Osteoblast (primary cell): Measurements from ENCODE around the gene BRCA2. TPM values are rescaled to one million over a fixed set of nuclear protein-coding genes. Genes with fewer than 3 reads are reported as not detected.

Source experiments
- DNase-seq: peaks from one replicate; pipeline ENCODE4 v3.0.0; 2011; ENCODE audit warnings: low spot score, mixed read lengths; ENCODE audit not compliant: insufficient read length; ENCODE audit errors: missing footprints
- H2AFZ ChIP-seq: 2 replicates; pipeline ENCODE4 v1.6.0; 2011; ENCODE audit warnings: mild to moderate bottlenecking, low read length
- H3K27ac ChIP-seq: 2 replicates; pipeline ENCODE4 v1.5.1; 2011; ENCODE audit warnings: mild to moderate bottlenecking, low read depth, low read length, moderate library complexity
- H3K27me3 ChIP-seq: 2 replicates; pipeline ENCODE4 v1.6.0; 2012; ENCODE audit warnings: mild to moderate bottlenecking, control low read depth, inconsistent platforms, low read length, moderate library complexity; ENCODE audit not compliant: insufficient read depth
- H3K36me3 ChIP-seq: 2 replicates; pipeline ENCODE4 v1.5.1; 2011; ENCODE audit warnings: mild to moderate bottlenecking, low read length, control low read depth, moderate library complexity; ENCODE audit not compliant: insufficient read depth
- H3K4me1 ChIP-seq: 2 replicates; pipeline ENCODE4 v1.5.1; 2011; ENCODE audit warnings: mild to moderate bottlenecking, low read length, control low read depth, moderate library complexity; ENCODE audit not compliant: insufficient read depth
- H3K4me2 ChIP-seq: 2 replicates; pipeline ENCODE4 v1.6.0; 2011; ENCODE audit warnings: mild to moderate bottlenecking, low read length; ENCODE audit not compliant: insufficient read depth
- H3K4me3 ChIP-seq: fragments of 200-600 bp; sonication (generic); 3 replicates; pipeline ENCODE4 v1.5.1; 2012; ENCODE audit warnings: mild to moderate bottlenecking, low read length, inconsistent platforms; ENCODE audit not compliant: insufficient read depth
- H3K79me2 ChIP-seq: 2 replicates; pipeline ENCODE4 v1.6.0; 2012; ENCODE audit warnings: mild to moderate bottlenecking, low read length, control low read depth, inconsistent platforms; ENCODE audit not compliant: insufficient read depth
- H3K9me3 ChIP-seq: 2 replicates; pipeline ENCODE4 v1.5.1; 2011; ENCODE audit warnings: low read depth, low read length, control low read depth
- H4K20me1 ChIP-seq: 2 replicates; pipeline ENCODE4 v1.6.0; 2012; ENCODE audit warnings: mild to moderate bottlenecking, low read length, control low read depth; ENCODE audit not compliant: insufficient read depth
- total RNA-seq: library from RNA; depleted of rRNA; stranded (reverse); fragments of >200 nt; gene quantifications from 2 replicates; pipeline ENCODE4 v1.2.3, GENCODE V29; 2012
- TF ChIP-seq, protein P1 (sequence below): IDR thresholded peaks from 2 replicates; pipeline ENCODE4 v1.5.1; 2011; ENCODE audit warnings: mild to moderate bottlenecking, low read depth, low read length, moderate library complexity; ENCODE audit errors: extremely low read depth

The BRCA2 gene
- total RNA-seq, 1 donor: 4.7 TPM

DNA sequence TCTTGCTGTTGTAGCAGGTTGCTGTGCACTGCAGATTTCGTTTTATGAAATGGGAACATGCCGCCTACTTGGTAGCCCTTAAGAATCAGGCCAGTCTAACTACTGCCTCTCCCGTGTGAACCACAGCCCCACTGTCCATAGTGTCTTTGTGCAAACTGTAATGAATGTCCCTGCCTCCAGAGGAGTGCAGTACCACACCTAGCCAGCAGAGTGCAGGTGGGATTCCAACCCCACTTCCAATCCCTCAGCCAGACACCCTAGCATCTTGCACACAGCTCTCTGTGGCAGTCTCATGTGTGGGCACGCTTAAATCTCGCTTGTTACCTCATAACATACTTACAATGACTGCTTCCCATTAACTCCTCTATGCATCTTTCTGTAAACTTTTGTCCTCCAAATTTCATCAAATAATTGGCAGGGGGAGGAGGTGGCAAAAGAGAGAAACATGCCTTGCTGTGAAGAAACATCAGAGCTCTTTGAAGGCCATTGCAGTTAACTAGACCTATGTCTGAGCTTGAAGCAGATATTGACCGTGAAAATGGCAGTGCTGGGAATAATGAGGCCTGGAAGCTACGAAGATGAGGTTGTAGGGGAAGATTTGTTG is 47.4 kb upstream of the BRCA2 start:
- H3K4me1 ChIP-seq: no peaks in the 10 kb centered on the region
- TF ChIP-seq, protein P1, sequence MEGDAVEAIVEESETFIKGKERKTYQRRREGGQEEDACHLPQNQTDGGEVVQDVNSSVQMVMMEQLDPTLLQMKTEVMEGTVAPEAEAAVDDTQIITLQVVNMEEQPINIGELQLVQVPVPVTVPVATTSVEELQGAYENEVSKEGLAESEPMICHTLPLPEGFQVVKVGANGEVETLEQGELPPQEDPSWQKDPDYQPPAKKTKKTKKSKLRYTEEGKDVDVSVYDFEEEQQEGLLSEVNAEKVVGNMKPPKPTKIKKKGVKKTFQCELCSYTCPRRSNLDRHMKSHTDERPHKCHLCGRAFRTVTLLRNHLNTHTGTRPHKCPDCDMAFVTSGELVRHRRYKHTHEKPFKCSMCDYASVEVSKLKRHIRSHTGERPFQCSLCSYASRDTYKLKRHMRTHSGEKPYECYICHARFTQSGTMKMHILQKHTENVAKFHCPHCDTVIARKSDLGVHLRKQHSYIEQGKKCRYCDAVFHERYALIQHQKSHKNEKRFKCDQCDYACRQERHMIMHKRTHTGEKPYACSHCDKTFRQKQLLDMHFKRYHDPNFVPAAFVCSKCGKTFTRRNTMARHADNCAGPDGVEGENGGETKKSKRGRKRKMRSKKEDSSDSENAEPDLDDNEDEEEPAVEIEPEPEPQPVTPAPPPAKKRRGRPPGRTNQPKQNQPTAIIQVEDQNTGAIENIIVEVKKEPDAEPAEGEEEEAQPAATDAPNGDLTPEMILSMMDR: peak; percentile 19
- H3K27me3 ChIP-seq: no peaks in the 10 kb centered on the region
- no peaks in the 10 kb centered on the region for H3K9me3 ChIP-seq
- no peak overlapping the region for H3K4me2 ChIP-seq
- DNase-seq: no peak
- H3K79me2 ChIP-seq: no peaks in the 10 kb centered on the region
- H3K27ac ChIP-seq: no peak overlapping the region
- no peaks in the 10 kb centered on the region for H4K20me1 ChIP-seq
- no peak overlapping the region for H3K4me3 ChIP-seq
- H3K36me3 ChIP-seq: peaks cover 12% of the 10 kb centered on the region
- no peak overlapping the region for H2AFZ ChIP-seq

DNA sequence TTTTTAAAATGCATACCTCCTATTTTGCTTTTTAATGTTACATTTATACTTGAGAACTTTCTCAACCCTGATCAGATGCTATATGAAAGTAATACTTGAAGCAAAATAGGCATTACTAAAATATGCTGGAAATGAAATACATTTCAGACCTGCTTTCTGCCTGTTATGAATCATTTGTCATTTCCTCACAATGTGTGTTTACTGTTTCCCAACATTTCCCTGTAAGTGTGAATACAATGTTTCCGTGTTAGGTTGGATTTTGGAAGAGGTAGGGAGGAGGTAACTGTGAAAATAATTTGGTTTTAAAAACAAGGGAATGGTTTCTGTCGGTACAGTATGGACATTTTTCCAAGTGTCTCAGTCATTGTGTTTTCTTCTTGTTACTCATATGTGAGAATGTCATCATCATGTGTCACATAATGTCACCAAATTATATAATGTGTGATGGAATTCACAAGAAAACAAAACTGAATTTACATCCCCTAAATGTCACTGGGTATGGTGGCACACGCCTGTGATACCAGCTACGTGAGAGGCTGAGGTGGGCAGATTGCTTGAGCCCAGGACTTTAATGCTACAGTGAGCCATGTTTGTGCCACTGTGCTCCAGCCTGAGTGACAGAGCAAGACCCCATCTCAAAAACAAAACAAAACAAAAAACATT is 43.2 kb upstream of the BRCA2 start:
- no peak overlapping the region for H3K4me3 ChIP-seq
- H3K27me3 ChIP-seq: no peaks in the 10 kb centered on the region
- H3K9me3 ChIP-seq: no peaks in the 10 kb centered on the region
- H3K27ac ChIP-seq: no peak overlapping the region
- no peak overlapping the region for H2AFZ ChIP-seq
- H4K20me1 ChIP-seq: no peaks in the 10 kb centered on the region
- TF ChIP-seq, protein P1: no peak
- no peak overlapping the region for H3K4me2 ChIP-seq
- peaks cover 3% of the 10 kb centered on the region for H3K36me3 ChIP-seq
- no peaks in the 10 kb centered on the region for H3K79me2 ChIP-seq
- DNase-seq: peak; percentile 54
- peaks cover 6% of the 10 kb centered on the region for H3K4me1 ChIP-seq

GRCh38 chr13:32277839-32278238 is 37.5 kb upstream of the BRCA2 start:
- Histone ChIP-seq H3K4me2 (no peak overlapping the region), H3K27me3 (no peaks in the 10 kb centered on the region), H3K9me3 (no peaks in the 10 kb centered on the region), H3K4me1 (peaks cover 6% of the 10 kb centered on the region), H3K36me3 (peaks cover 7% of the 10 kb centered on the region), H3K27ac (no peak overlapping the region), H3K79me2 (no peaks in the 10 kb centered on the region), H4K20me1 (no peaks in the 10 kb centered on the region), H3K4me3 (no peak overlapping the region), H2AFZ (no peak overlapping the region)
- no peak for DNase-seq
- TF ChIP-seq, protein P1: no peak

DNA sequence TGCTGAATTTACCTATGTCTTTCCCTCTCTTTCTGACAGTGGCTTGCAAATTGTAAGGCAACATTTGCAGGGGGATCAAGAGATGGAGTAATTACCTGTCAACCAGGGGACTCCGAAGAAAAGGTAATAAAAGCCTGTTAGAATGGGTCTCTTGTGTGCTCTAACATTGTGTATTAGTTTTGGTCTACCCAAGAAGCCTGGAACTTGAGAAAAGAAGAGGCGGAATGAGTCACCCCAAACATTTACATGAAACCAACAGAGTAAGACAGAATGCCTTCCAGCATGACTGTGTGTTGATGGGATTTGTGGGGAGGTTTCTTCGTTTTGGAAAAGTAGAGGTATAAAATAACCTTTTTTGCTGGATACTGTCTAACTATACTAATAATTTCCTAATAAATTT is 36.9 kb upstream of the BRCA2 start:
- H3K79me2 ChIP-seq: no peaks in the 10 kb centered on the region
- H2AFZ ChIP-seq: no peak overlapping the region
- H3K9me3 ChIP-seq: no peaks in the 10 kb centered on the region
- TF ChIP-seq, protein P1: no peak
- H4K20me1 ChIP-seq: no peaks in the 10 kb centered on the region
- peaks cover 7% of the 10 kb centered on the region for H3K36me3 ChIP-seq
- H3K27ac ChIP-seq: peak overlapping the region; percentile 25
- no peak overlapping the region for H3K4me3 ChIP-seq
- no peak overlapping the region for H3K4me2 ChIP-seq
- H3K27me3 ChIP-seq: no peaks in the 10 kb centered on the region
- DNase-seq: peak; percentile 74
- peaks cover 5% of the 10 kb centered on the region for H3K4me1 ChIP-seq
